IgD-negative memory B cell (primary cell): ENCODE measurements around the gene LILRB3. TPM values are rescaled to one million over a fixed set of nuclear protein-coding genes. Genes with fewer than 3 reads are reported as not detected.
"Not testable (repeated sequence)": the region's sequence is repeated elsewhere in the genome, so short reads cannot be mapped to it uniquely, and the experiment has no call there.

Experiments
- H3K27ac Mint-ChIP-seq, 3 donors: one replicate each; pipeline ENCODE4 v1.8.0; 2020 to 2022; ENCODE audit warnings: mild to moderate bottlenecking in 3 of 3, mixed read lengths in 3 of 3, moderate library complexity in 1 of 3
- H3K27me3 Mint-ChIP-seq: one replicate; pipeline ENCODE4 v1.8.0; 2021; ENCODE audit warnings: mixed read lengths
- H3K36me3 Mint-ChIP-seq: one replicate; pipeline ENCODE4 v1.8.0; 2020; ENCODE audit warnings: mild to moderate bottlenecking, mixed read lengths
- H3K4me1 Mint-ChIP-seq, 3 donors: one replicate each; pipeline ENCODE4 v1.8.0; 2020 to 2022; ENCODE audit warnings: mixed read lengths in 3 of 3, mild to moderate bottlenecking in 1 of 3
- H3K4me3 Mint-ChIP-seq, 4 donors: one replicate each; pipeline ENCODE4 v1.8.0; 2020 to 2022; ENCODE audit warnings: mild to moderate bottlenecking in 4 of 4, mixed read lengths in 4 of 4, moderate library complexity in 3 of 4
- H3K9me3 Mint-ChIP-seq, 3 donors: one replicate each; pipeline ENCODE4 v1.8.0; 2020 to 2021; ENCODE audit warnings: mixed read lengths in 3 of 3, mild to moderate bottlenecking in 1 of 3
- polyA plus RNA-seq: library from polyadenylated mRNA; unstranded; fragments of 300-500 nt; fragmentation: Illumina TruSeq; gene quantifications from one replicate; pipeline ENCODE4 v1.2.3, GENCODE V29; 2021

The LILRB3 gene
- polyA plus RNA-seq, 1 donor from 2014 or later = 0.16 TPM

GRCh38 chr19:54179262-54179852, 43.5 kb downstream of the LILRB3 start:
- H3K9me3 Mint-ChIP-seq = no peaks in the 10 kb centered on the region
- peaks cover 8% of the 10 kb centered on the region for H3K36me3 Mint-ChIP-seq
- H3K27me3 Mint-ChIP-seq = no peaks in the 10 kb centered on the region
- H3K27ac Mint-ChIP-seq = no peak overlapping the region
- peak overlapping the region in 2 of 4 donors; percentile 30 to 51 for H3K4me3 Mint-ChIP-seq
- peaks cover 0 to 8% (median 0%) of the 10 kb centered on the region in 3 donors for H3K4me1 Mint-ChIP-seq

GRCh38 chr19:54178581-54179261, 44.1 kb downstream of the LILRB3 start:
- Mint-ChIP-seq H3K27me3 (no peaks in the 10 kb centered on the region), H3K27ac (no peak overlapping the region), H3K4me1 (peaks cover 0 to 6% (median under 1%) of the 10 kb centered on the region in 3 donors), H3K9me3 (no peaks in the 10 kb centered on the region), H3K36me3 (peaks cover 6% of the 10 kb centered on the region), H3K4me3 (peak overlapping the region in 1 of 4 donors; percentile 12)

- Mint-ChIP-seq H3K27ac (no peak overlapping the region), H3K4me1 (peaks cover 0 to 10% (median 6%) of the 10 kb centered on the region in 3 donors), H3K9me3 (no peaks in the 10 kb centered on the region), H3K27me3 (no peaks in the 10 kb centered on the region), H3K4me3 (no peak overlapping the region), H3K36me3 (peaks cover 6% of the 10 kb centered on the region)
These were observed 48.6 kb downstream of the LILRB3 start for GRCh38 chr19:54173951-54174834.

GRCh38 chr19:54173359-54173699, 49.5 kb downstream of the LILRB3 start:
- Mint-ChIP-seq H3K27ac (no peak overlapping the region), H3K4me3 (peak overlapping the region in 1 of 4 donors; percentile 47), H3K36me3 (peaks cover 2% of the 10 kb centered on the region), H3K4me1 (peaks cover 0 to 10% (median 6%) of the 10 kb centered on the region in 3 donors), H3K9me3 (no peaks in the 10 kb centered on the region), H3K27me3 (no peaks in the 10 kb centered on the region)

- Mint-ChIP-seq H3K4me1 (peaks cover 0 to 13% (median 6%) of the 10 kb centered on the region in 3 donors), H3K27me3 (no peaks in the 10 kb centered on the region), H3K4me3 (peak within 1 kb of the TSS in 2 of 4 donors; percentile 47 to 70), H3K36me3 (no peaks in the 10 kb centered on the region), H3K27ac (no peak within 1 kb of the TSS), H3K9me3 (no peaks in the 10 kb centered on the region)
These were observed 50.1 kb downstream of the LILRB3 start, which contains the start of gene TMC4 for GRCh38 chr19:54172471-54173358. Gene TMC4, minus strand, starts transcription at chr19:54173160. Its CDS starts 43 bp downstream, at chr19:54173117.

GRCh38 chr19:54171736-54172431, 50.9 kb downstream of the LILRB3 start:
- not testable (repeated sequence) for H3K27ac Mint-ChIP-seq, H3K36me3 Mint-ChIP-seq, H3K27me3 Mint-ChIP-seq, H3K4me3 Mint-ChIP-seq, H3K9me3 Mint-ChIP-seq
- H3K4me1 Mint-ChIP-seq = peaks cover 0 to 13% (median 6%) of the 10 kb centered on the region in 3 donors

- H3K4me3 Mint-ChIP-seq = no peak overlapping the region
- H3K36me3 Mint-ChIP-seq = no peaks in the 10 kb centered on the region
- peaks cover 0 to 8% (median 6%) of the 10 kb centered on the region in 3 donors for H3K4me1 Mint-ChIP-seq
- H3K9me3 Mint-ChIP-seq = no peaks in the 10 kb centered on the region
- H3K27me3 Mint-ChIP-seq = peaks cover 13% of the 10 kb centered on the region
- H3K27ac Mint-ChIP-seq = no peak overlapping the region
These were observed 53.6 kb downstream of the LILRB3 start for GRCh38 chr19:54169149-54169740.

GRCh38 chr19:54168174-54168917, 54.5 kb downstream of the LILRB3 start:
- Mint-ChIP-seq H3K9me3 (no peaks in the 10 kb centered on the region), H3K4me3 (no peak overlapping the region), H3K27ac (no peak overlapping the region), H3K27me3 (peaks cover 14% of the 10 kb centered on the region), H3K4me1 (peaks cover 0 to 8% (median 2%) of the 10 kb centered on the region in 3 donors), H3K36me3 (no peaks in the 10 kb centered on the region)

Other genes starting within 250 kb of the LILRB3 start
- gene CACNG6, start 231.4 kb downstream of the LILRB3 start, polyA plus RNA-seq = not detected
- not detected for gene VSTM1, start 159.1 kb downstream of the LILRB3 start, polyA plus RNA-seq
- not detected for gene TARM1, start 141.6 kb downstream of the LILRB3 start, polyA plus RNA-seq
- gene OSCAR, start 122.2 kb downstream of the LILRB3 start, polyA plus RNA-seq = 0.40 TPM
- 458 TPM for gene NDUFA3, start 120.2 kb downstream of the LILRB3 start, polyA plus RNA-seq
- 11.9 TPM for gene TFPT, start 107.3 kb downstream of the LILRB3 start, polyA plus RNA-seq
- gene PRPF31, start 107.3 kb downstream of the LILRB3 start, polyA plus RNA-seq = 70.6 TPM
- gene CNOT3, start 85.2 kb downstream of the LILRB3 start, polyA plus RNA-seq = 15.1 TPM
- gene LENG1, start 63.3 kb downstream of the LILRB3 start, polyA plus RNA-seq = 15.8 TPM
- gene TMC4, start 49.8 kb downstream of the LILRB3 start, polyA plus RNA-seq = not detected
- 16.1 TPM for gene MBOAT7, start 33.4 kb downstream of the LILRB3 start, polyA plus RNA-seq
- 33.2 TPM for gene TSEN34, start 31.7 kb downstream of the LILRB3 start, polyA plus RNA-seq
- 1,165 TPM for gene RPS9, start 22.1 kb downstream of the LILRB3 start, polyA plus RNA-seq
- gene LILRA6, start 19.8 kb upstream of the LILRB3 start, polyA plus RNA-seq = 0.18 TPM
- gene LILRB5, start 34.3 kb upstream of the LILRB3 start, polyA plus RNA-seq = not detected
- gene LILRB2, start 58.1 kb upstream of the LILRB3 start, polyA plus RNA-seq = 1.2 TPM
- gene LILRA5, start 90.2 kb upstream of the LILRB3 start, polyA plus RNA-seq = 0.59 TPM
- gene LILRA4, start 116.2 kb upstream of the LILRB3 start, polyA plus RNA-seq = 6.4 TPM
- gene LAIR1, start 141.9 kb upstream of the LILRB3 start, polyA plus RNA-seq = 59.1 TPM
- gene TTYH1, start 192.5 kb upstream of the LILRB3 start, polyA plus RNA-seq = 0.16 TPM
- gene LENG8, start 226.2 kb upstream of the LILRB3 start, polyA plus RNA-seq = 11.4 TPM
- gene LENG9, start 240.8 kb upstream of the LILRB3 start, polyA plus RNA-seq = not detected